Gastrocnemius medialis (tissue), 4 donors: Measurements from ENCODE around the gene DNMT3L. TPM values are rescaled to one million over a fixed set of nuclear protein-coding genes. Genes with fewer than 3 reads are reported as not detected.

Source experiments
- ATAC-seq, 2 donors: fragments of 150-250 bp; one replicate each; pipeline ENCODE4 v1.9.1; 2016
- DNase-seq, 2 donors: peaks; one replicate each; pipeline ENCODE4 v3.0.0-alpha.2; 2019
- H3K27ac ChIP-seq, 4 donors: fragments of 200-600 bp; sonication (generic); 1 replicate in 1 of 4; 2 replicates in 3 of 4; pipeline ENCODE4 v1.5.1; 2016 to 2018; ENCODE audit warnings: mild to moderate bottlenecking in 2 of 4, moderate library complexity in 1 of 4
- H3K27me3 ChIP-seq, 3 donors: fragments of 200-600 bp; sonication (generic) in 2 of 3; 1 replicate in 1 of 3; 2 replicates in 2 of 3; pipeline versions ENCODE4 v1.5.1 to v1.6.0; 2016 to 2019; ENCODE audit warnings: mild to moderate bottlenecking in 1 of 3, moderate library complexity in 1 of 3
- H3K36me3 ChIP-seq, 2 donors: fragments of 200-600 bp; sonication (generic) in 1 of 2; one replicate each; pipeline ENCODE4 v1.5.1; 2017 to 2018
- H3K4me1 ChIP-seq, 2 donors: fragments of 200-600 bp; sonication (generic) in 1 of 2; one replicate each; pipeline ENCODE4 v1.5.1; 2016 to 2017; ENCODE audit warnings: mild to moderate bottlenecking in 2 of 2
- H3K4me3 ChIP-seq, 4 donors: fragments of 200-600 bp; sonication (generic) in 3 of 4; 1 replicate in 1 of 4; 2 replicates in 3 of 4; pipeline ENCODE4 v1.5.1; 2016 to 2019; ENCODE audit warnings: mild to moderate bottlenecking in 2 of 4
- H3K9me3 ChIP-seq, 3 donors: fragments of 200-600 bp; sonication (generic) in 2 of 3; 1 replicate in 1 of 3; 2 replicates in 2 of 3; pipeline ENCODE4 v1.5.1; 2016 to 2019
- POLR2A ChIP-seq, 2 donors: fragments of 450-650 bp; IDR thresholded peaks; one replicate each; pipeline ENCODE4 v1.6.1; 2017; ENCODE audit warnings: antibody characterized with exemption in 2 of 2, mild to moderate bottlenecking in 2 of 2, moderate library complexity in 2 of 2
- in situ Hi-C, 4 donors: fragments of 200-750 bp; cut with MboI; loops; one replicate each; pipeline versions ENCODE4 v1.15.0 to v1.8.0; 2017; ENCODE audit warnings: low sequenced_read_pairs in 4 of 4
- intact Hi-C: fragments of 100-400 bp; cut with DNase I; formaldehyde crosslinking; loops from one replicate; pipeline ENCODE4 v1.15.1; 2023; ENCODE audit warnings: low total_unique reads
- total RNA-seq, 4 donors: library from RNA; depleted of rRNA; stranded (reverse); fragments of >200 nt; gene quantifications; one replicate each; pipeline versions ENCODE4 v1.1.0 to v1.2.3, GENCODE V29; 2016
- TF ChIP-seq, protein P1 (sequence below), 5 experiments: fragments of 450-650 bp in 3 of 5; fragments of 200-600 bp in 2 of 5; sonication (generic) in 2 of 5; IDR thresholded peaks in 4 of 5; conservative IDR thresholded peaks in 1 of 5; 1 replicate in 4 of 5; 2 replicates in 1 of 5; pipeline ENCODE4 v1.5.1; 2016 to 2019; ENCODE audit warnings: antibody characterized with exemption in 5 of 5, mild to moderate bottlenecking in 3 of 5, moderate library complexity in 3 of 5

The DNMT3L gene
- total RNA-seq, 4 donors from 2014 or later, result not detected

DNA sequence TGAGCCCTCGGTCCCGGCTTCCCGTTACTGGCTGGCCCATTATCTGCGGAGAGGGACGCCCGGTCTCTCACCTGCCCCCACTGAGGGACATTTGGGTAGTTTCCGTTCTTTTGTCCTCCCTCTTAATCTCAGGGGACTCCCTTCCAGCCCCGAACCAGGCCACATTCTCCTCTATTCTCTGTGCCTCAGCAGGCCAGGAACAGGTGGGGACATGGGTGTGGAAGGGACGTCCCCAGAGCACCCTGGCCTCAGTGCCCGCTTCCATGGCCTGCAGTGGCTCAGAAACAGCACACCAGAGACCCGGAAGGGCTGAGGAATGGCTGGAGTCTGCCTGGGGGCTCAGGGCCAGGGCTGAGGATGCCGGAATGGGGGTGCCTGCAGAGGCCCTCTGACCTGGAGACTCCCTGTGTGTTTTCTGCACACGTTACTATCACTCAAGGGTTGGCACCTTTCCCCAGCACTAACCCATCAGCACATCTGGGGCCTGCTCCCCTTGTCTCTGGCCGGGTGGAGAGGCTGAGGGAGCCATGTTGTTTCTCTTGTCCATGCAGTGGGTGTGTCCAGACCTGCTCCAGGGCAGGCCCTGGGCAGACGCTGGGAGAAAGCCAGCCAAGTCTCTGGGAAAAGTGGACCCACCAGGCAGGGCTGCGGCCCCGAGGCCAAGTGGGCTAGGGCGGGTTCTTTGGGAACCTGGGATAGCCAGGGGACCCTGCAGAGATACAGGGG lies 10.0 kb upstream of the DNMT3L start:
- Histone ChIP-seq H3K27me3 (no peaks in the 10 kb centered on the region), H3K36me3 (no peaks in the 10 kb centered on the region), H3K9me3 (no peaks in the 10 kb centered on the region), H3K4me1 (no peaks in the 10 kb centered on the region), H3K27ac (no peak overlapping the region), H3K4me3 (no peak overlapping the region)
- no peak for DNase-seq
- no peak for ATAC-seq
- intact Hi-C loops, result no loop called here
- in situ Hi-C loops, result no loop called here
- no peak for TF ChIP-seq POLR2A (IDR thresholded peaks at IDR 0.05)
- TF ChIP-seq, protein P1, sequence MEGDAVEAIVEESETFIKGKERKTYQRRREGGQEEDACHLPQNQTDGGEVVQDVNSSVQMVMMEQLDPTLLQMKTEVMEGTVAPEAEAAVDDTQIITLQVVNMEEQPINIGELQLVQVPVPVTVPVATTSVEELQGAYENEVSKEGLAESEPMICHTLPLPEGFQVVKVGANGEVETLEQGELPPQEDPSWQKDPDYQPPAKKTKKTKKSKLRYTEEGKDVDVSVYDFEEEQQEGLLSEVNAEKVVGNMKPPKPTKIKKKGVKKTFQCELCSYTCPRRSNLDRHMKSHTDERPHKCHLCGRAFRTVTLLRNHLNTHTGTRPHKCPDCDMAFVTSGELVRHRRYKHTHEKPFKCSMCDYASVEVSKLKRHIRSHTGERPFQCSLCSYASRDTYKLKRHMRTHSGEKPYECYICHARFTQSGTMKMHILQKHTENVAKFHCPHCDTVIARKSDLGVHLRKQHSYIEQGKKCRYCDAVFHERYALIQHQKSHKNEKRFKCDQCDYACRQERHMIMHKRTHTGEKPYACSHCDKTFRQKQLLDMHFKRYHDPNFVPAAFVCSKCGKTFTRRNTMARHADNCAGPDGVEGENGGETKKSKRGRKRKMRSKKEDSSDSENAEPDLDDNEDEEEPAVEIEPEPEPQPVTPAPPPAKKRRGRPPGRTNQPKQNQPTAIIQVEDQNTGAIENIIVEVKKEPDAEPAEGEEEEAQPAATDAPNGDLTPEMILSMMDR (IDR thresholded peaks at IDR 0.05 in 4 of 5, conservative IDR thresholded peaks at IDR 0.05 in 1 of 5), result no peak

- no peaks in the 10 kb centered on the region for H3K27me3 ChIP-seq
- TF ChIP-seq, protein P1 (IDR thresholded peaks at IDR 0.05 in 4 of 5, conservative IDR thresholded peaks at IDR 0.05 in 1 of 5), result no peak
- TF ChIP-seq POLR2A (IDR thresholded peaks at IDR 0.05), result no peak
- H3K27ac ChIP-seq, result no peak overlapping the region
- no peaks in the 10 kb centered on the region for H3K9me3 ChIP-seq
- DNase-seq (no peak), ATAC-seq (no peak)
- no peak overlapping the region for H3K4me3 ChIP-seq
- intact Hi-C loops (no loop called here), in situ Hi-C loops (no loop called here)
- H3K4me1 ChIP-seq, result no peaks in the 10 kb centered on the region
- H3K36me3 ChIP-seq, result no peaks in the 10 kb centered on the region
Measured at GRCh38 chr21:44269090-44269489, 7.4 kb upstream of the DNMT3L start.

DNA sequence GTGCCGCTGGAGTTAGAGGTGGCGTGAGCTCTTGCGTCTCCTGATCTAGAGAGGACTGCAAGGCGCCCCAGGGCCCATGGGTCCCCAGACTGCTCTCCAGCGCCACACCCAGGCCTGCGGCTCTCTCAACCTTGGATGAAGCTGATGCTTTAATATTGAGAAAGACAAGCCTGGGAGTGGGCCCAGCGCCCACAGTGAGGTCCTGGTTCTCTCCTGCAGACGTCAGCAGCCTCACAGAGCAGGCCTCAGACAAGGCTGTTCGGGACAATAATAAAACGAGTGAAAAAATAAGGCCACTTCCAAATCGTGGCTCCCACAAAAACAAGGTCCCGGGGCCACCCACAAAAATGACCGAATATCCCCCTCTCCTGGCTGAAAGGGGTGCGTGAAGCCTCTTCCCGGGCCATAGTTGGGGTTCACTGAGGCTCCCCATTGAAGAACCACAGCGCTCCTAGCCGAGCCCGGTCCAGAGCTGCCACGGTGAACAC lies 6.0 kb upstream of the DNMT3L start:
- ATAC-seq (no peak), DNase-seq (peak in 1 of 2 donors; percentile 32)
- no peaks in the 10 kb centered on the region for H3K27me3 ChIP-seq
- H3K36me3 ChIP-seq, result no peaks in the 10 kb centered on the region
- in situ Hi-C loops (no loop called here), intact Hi-C loops (no loop called here)
- no peaks in the 10 kb centered on the region for H3K4me1 ChIP-seq
- no peak for TF ChIP-seq POLR2A (IDR thresholded peaks at IDR 0.05)
- TF ChIP-seq, protein P1 (IDR thresholded peaks at IDR 0.05 in 4 of 5, conservative IDR thresholded peaks at IDR 0.05 in 1 of 5), result peak in 1 of 5 experiments; percentile 20
- no peak overlapping the region for H3K4me3 ChIP-seq
- H3K9me3 ChIP-seq, result no peaks in the 10 kb centered on the region
- H3K27ac ChIP-seq, result no peak overlapping the region

GRCh38 chr21:44265734-44266270 lies 4.1 kb upstream of the DNMT3L start:
- TF ChIP-seq, protein P1 (IDR thresholded peaks at IDR 0.05 in 4 of 5, conservative IDR thresholded peaks at IDR 0.05 in 1 of 5), result no peak
- no peak for TF ChIP-seq POLR2A (IDR thresholded peaks at IDR 0.05)
- intact Hi-C loops, result no loop called here
- in situ Hi-C loops, result no loop called here
- DNase-seq, result no peak
- Histone ChIP-seq H3K4me3 (no peak overlapping the region), H3K4me1 (no peaks in the 10 kb centered on the region), H3K9me3 (no peaks in the 10 kb centered on the region), H3K27me3 (no peaks in the 10 kb centered on the region), H3K36me3 (no peaks in the 10 kb centered on the region), H3K27ac (no peak overlapping the region)
- ATAC-seq, result no peak
